A549 (cell line): ENCODE data around the gene FOXB2. TPM values are rescaled to one million over a fixed set of nuclear protein-coding genes. Genes with fewer than 3 reads are reported as not detected.

ENCODE experiments used
- ATAC-seq, 2 experiments: fragments of 200-7000 bp in 1 of 2; fragments of >200 bp in 1 of 2; cut with Nextera tagmentation in 1 of 2; cut with Tn5 transposase in 1 of 2; 3 replicates each; pipeline versions ENCODE4 v1.8.0 to v1.9.1; 2018 to 2020; ENCODE audit warnings: mild to moderate bottlenecking in 1 of 2, moderate library complexity in 1 of 2
- CTCF ChIA-PET: fragments of 300-600 bp; sonication (Branson Sonifier 250); formaldehyde crosslinking; extraction: SDS; loops from one replicate; lab custom pipeline; 2021; ENCODE audit warnings: antibody characterized with exemption, inconsistent platforms; lab: Yijun Ruan, JAX
- POLR2A ChIA-PET: fragments of 350-600 bp; formaldehyde crosslinking; extraction: SDS; loops from one replicate; lab custom pipeline; 2021; ENCODE audit warnings: antibody characterized with exemption, inconsistent platforms; lab: Yijun Ruan, JAX
- DNase-seq, 2 experiments: peaks; one replicate each; pipeline versions ENCODE4 v3.0.0 to v3.0.0-alpha.2; 2011 to 2016; ENCODE audit warnings: low read depth in 1 of 2, low spot score in 1 of 2
- FAIRE-seq: peaks from 2 replicates; lab custom pipeline; 2011; peaks lifted over from hg19 to GRCh38; lab: Jason Lieb, UNC
- H3K27ac ChIP-seq, 2 experiments: fragments of >200 bp; sonication (Bioruptor Twin); formaldehyde crosslinking; 3 replicates each; pipeline ENCODE4 v1.5.1; 2016 to 2017
- H3K4me1 ChIP-seq: fragments of >200 bp; sonication (Bioruptor Twin); formaldehyde crosslinking; 3 replicates; pipeline ENCODE4 v1.6.1; 2016
- H3K4me2 ChIP-seq: fragments of >200 bp; sonication (Bioruptor Twin); formaldehyde crosslinking; 3 replicates; pipeline ENCODE4 v1.6.1; 2016
- H3K4me3 ChIP-seq: fragments of >200 bp; sonication (Bioruptor Twin); formaldehyde crosslinking; 3 replicates; pipeline ENCODE4 v1.5.1; 2016
- H3K9me3 ChIP-seq: fragments of >200 bp; sonication (Bioruptor Twin); formaldehyde crosslinking; 3 replicates; pipeline ENCODE4 v1.6.1; 2016
- ATOH8 ChIP-seq: fragments of 250-450 bp; sonication (Bioruptor Pico); IDR thresholded peaks from 2 replicates; pipeline ENCODE4 v1.5.0; 2020; ENCODE audit warnings: low read depth, mild to moderate bottlenecking, moderate library complexity
- BHLHE40 ChIP-seq: IDR thresholded peaks from 2 replicates; pipeline ENCODE4 v1.6.1; 2012; ENCODE audit warnings: low read depth, low read length, inconsistent platforms
- CBX2 ChIP-seq: fragments of 200-600 bp; sonication (generic); IDR thresholded peaks from 2 replicates; pipeline ENCODE4 v1.6.1; 2016; ENCODE audit warnings: low read depth, mild to moderate bottlenecking, borderline replicate concordance
- CBX8 ChIP-seq: fragments of 200-600 bp; sonication (generic); IDR thresholded peaks from 2 replicates; pipeline ENCODE4 v1.6.1; 2016
- CHD4 ChIP-seq: fragments of 200-600 bp; sonication (generic); IDR thresholded peaks from 2 replicates; pipeline ENCODE4 v1.6.1; 2016; ENCODE audit warnings: antibody characterized with exemption, mild to moderate bottlenecking, borderline replicate concordance
- EHF ChIP-seq: fragments of 250-450 bp; sonication (Bioruptor Pico); IDR thresholded peaks from 2 replicates; pipeline ENCODE4 v1.5.0; 2020; ENCODE audit warnings: mild to moderate bottlenecking
- ELK1 ChIP-seq: fragments of 150-350 bp; IDR thresholded peaks from 2 replicates; pipeline ENCODE4 v1.6.1; 2014; ENCODE audit warnings: low read depth, mild to moderate bottlenecking, low read length
- ESRRA ChIP-seq: fragments of 150-350 bp; IDR thresholded peaks from 2 replicates; pipeline ENCODE4 v1.6.1; 2014; ENCODE audit warnings: mild to moderate bottlenecking, low read length, borderline replicate concordance
- FOSL2 ChIP-seq, 2 experiments: fragments of 450-650 bp in 1 of 2; fragments of >200 bp in 1 of 2; sonication (Bioruptor Twin) in 1 of 2; formaldehyde crosslinking; IDR thresholded peaks; 2 replicates each; pipeline versions ENCODE4 v1.5.0 to v1.6.1; 2016 to 2020; ENCODE audit warnings: mild to moderate bottlenecking in 1 of 2, moderate library complexity in 1 of 2
- GATA3 ChIP-seq: IDR thresholded peaks from 2 replicates; pipeline ENCODE4 v1.6.1; 2012; ENCODE audit warnings: borderline replicate concordance
- HES2 ChIP-seq: fragments of >200 bp; sonication (Bioruptor Twin); formaldehyde crosslinking; IDR thresholded peaks from 2 replicates; pipeline ENCODE4 v1.6.1; 2016
- HOXB13 ChIP-seq: fragments of 250-450 bp; sonication (Bioruptor Pico); IDR thresholded peaks from 2 replicates; pipeline ENCODE4 v1.5.0; 2020; ENCODE audit warnings: low read depth, mild to moderate bottlenecking, moderate library complexity
- KDM1A ChIP-seq: fragments of 200-600 bp; sonication (generic); IDR thresholded peaks from 2 replicates; pipeline ENCODE4 v1.6.1; 2016; ENCODE audit warnings: low read depth, mild to moderate bottlenecking
- MAZ ChIP-seq: fragments of 150-350 bp; IDR thresholded peaks from 2 replicates; pipeline ENCODE4 v1.6.1; 2014; ENCODE audit warnings: antibody characterized with exemption, low read depth, low read length, borderline replicate concordance
- NPAS2 ChIP-seq: fragments of 250-450 bp; sonication (Bioruptor Pico); IDR thresholded peaks from 2 replicates; pipeline ENCODE4 v1.8.0; 2022; ENCODE audit warnings: mild to moderate bottlenecking, moderate library complexity, borderline replicate concordance
- NR3C1 ChIP-seq: fragments of >200 bp; sonication (Bioruptor Twin); formaldehyde crosslinking; IDR thresholded peaks from 3 replicates; pipeline ENCODE4 v1.6.1; 2017
- RAD21 ChIP-seq, 2 experiments: fragments of >200 bp in 1 of 2; sonication (Bioruptor Twin) in 1 of 2; formaldehyde crosslinking in 1 of 2; IDR thresholded peaks in 1 of 2; conservative IDR thresholded peaks in 1 of 2; 2 replicates in 1 of 2; 3 replicates in 1 of 2; pipeline ENCODE4 v1.6.1; 2012 to 2018; ENCODE audit warnings: inconsistent platforms in 1 of 2
- RARB ChIP-seq: fragments of 250-450 bp; sonication (Bioruptor Pico); IDR thresholded peaks from 2 replicates; pipeline ENCODE4 v1.8.0; 2021; ENCODE audit warnings: mild to moderate bottlenecking, moderate library complexity
- RCOR1 ChIP-seq: fragments of 150-350 bp; IDR thresholded peaks from 2 replicates; pipeline ENCODE4 v1.6.1; 2014; ENCODE audit warnings: antibody characterized with exemption, low read length, low read depth
- ZSCAN20 ChIP-seq: fragments of 250-450 bp; sonication (Bioruptor Pico); IDR thresholded peaks from 2 replicates; pipeline ENCODE4 v1.8.0; 2022; ENCODE audit warnings: mild to moderate bottlenecking, moderate library complexity
- WGBS: methylation state at CpG from one replicate; pipeline ENCODE4 v1.1.6; 2017; ENCODE audit errors: missing lambda C conversion rate; 5-methylcytosine and 5-hydroxymethylcytosine counted together
- polyA plus RNA-seq, 4 experiments: library from polyadenylated mRNA; depleted of rRNA in 3 of 4; stranded (reverse); fragments of >200 nt; fragmentation: RNase III in 1 of 4; extraction: RNeasy Plus Mini Kit Qiagen cat#74134 plus additional on column Dnase treatment in 1 of 4; gene quantifications; 2 replicates in 3 of 4; 3 replicates in 1 of 4; pipeline ENCODE4 v1.2.3, GENCODE V29; 2011 to 2017
- TF ChIP-seq, protein P1 (sequence below): fragments of 450-650 bp; IDR thresholded peaks from 2 replicates; pipeline ENCODE4 v1.6.1; 2014; ENCODE audit warnings: antibody characterized with exemption
- TF ChIP-seq, protein P2 (sequence below): IDR thresholded peaks from 2 replicates; pipeline ENCODE4 v1.6.1; 2012
- TF ChIP-seq, protein P3 (sequence below): fragments of 250-450 bp; sonication (Bioruptor Pico); IDR thresholded peaks from 2 replicates; pipeline ENCODE4 v1.5.0; 2021; ENCODE audit warnings: mild to moderate bottlenecking, moderate library complexity, borderline replicate concordance
- TF ChIP-seq, protein P4 (sequence below): fragments of >200 bp; sonication (Bioruptor Twin); formaldehyde crosslinking; IDR thresholded peaks from 3 replicates; pipeline ENCODE4 v1.5.1; 2016
- TF ChIP-seq, protein P5 (sequence below): fragments of >200 bp; sonication (Bioruptor Twin); formaldehyde crosslinking; IDR thresholded peaks from 3 replicates; pipeline ENCODE4 v1.6.1; 2016

Gene FOXB2
- polyA plus RNA-seq, 2 of the 4 experiments (the other 2 are of a cell fraction): not detected

- no peak overlapping the region for H3K4me2 ChIP-seq
- POLR2A ChIA-PET: no interaction called here
- ATAC-seq: no peak
These were observed 4.3 kb downstream of the FOXB2 start for GRCh38 chr9:77023726-77024125.

GRCh38 chr9:77024776-77025545, 5.5 kb downstream of the FOXB2 start:
- H3K4me2 ChIP-seq: no peak overlapping the region
- H3K4me1 ChIP-seq: peaks cover 9% of the 10 kb centered on the region; the same call in 1 of the 3 replicates
- H3K27ac ChIP-seq: no peak overlapping the region
- no peaks in the 10 kb centered on the region for H3K9me3 ChIP-seq
- ATAC-seq (no peak), DNase-seq (no peak), FAIRE-seq (no peak)
- H3K4me3 ChIP-seq: no peak overlapping the region
- WGBS: 54% methylated on average over 3 of the region's 3 CpGs
- no peak for TF ChIP-seq ZSCAN20 (CRISPR knock-in tag)
- TF ChIP-seq, protein P1, sequence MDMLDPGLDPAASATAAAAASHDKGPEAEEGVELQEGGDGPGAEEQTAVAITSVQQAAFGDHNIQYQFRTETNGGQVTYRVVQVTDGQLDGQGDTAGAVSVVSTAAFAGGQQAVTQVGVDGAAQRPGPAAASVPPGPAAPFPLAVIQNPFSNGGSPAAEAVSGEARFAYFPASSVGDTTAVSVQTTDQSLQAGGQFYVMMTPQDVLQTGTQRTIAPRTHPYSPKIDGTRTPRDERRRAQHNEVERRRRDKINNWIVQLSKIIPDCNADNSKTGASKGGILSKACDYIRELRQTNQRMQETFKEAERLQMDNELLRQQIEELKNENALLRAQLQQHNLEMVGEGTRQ: no peak
- TF ChIP-seq, protein P2, sequence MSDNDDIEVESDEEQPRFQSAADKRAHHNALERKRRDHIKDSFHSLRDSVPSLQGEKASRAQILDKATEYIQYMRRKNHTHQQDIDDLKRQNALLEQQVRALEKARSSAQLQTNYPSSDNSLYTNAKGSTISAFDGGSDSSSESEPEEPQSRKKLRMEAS: no peak
- no peak for TF ChIP-seq FOSL2 (IDR thresholded peaks at IDR 0.05)
- no peak for TF ChIP-seq FOSL2 (CRISPR knock-in tag; IDR thresholded peaks at IDR 0.05)
- TF ChIP-seq, protein P3, sequence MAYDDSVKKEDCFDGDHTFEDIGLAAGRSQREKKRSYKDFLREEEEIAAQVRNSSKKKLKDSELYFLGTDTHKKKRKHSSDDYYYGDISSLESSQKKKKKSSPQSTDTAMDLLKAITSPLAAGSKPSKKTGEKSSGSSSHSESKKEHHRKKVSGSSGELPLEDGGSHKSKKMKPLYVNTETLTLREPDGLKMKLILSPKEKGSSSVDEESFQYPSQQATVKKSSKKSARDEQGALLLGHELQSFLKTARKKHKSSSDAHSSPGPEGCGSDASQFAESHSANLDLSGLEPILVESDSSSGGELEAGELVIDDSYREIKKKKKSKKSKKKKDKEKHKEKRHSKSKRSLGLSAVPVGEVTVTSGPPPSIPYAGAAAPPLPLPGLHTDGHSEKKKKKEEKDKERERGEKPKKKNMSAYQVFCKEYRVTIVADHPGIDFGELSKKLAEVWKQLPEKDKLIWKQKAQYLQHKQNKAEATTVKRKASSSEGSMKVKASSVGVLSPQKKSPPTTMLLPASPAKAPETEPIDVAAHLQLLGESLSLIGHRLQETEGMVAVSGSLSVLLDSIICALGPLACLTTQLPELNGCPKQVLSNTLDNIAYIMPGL (CRISPR knock-in tag): no peak
- TF ChIP-seq, protein P4, sequence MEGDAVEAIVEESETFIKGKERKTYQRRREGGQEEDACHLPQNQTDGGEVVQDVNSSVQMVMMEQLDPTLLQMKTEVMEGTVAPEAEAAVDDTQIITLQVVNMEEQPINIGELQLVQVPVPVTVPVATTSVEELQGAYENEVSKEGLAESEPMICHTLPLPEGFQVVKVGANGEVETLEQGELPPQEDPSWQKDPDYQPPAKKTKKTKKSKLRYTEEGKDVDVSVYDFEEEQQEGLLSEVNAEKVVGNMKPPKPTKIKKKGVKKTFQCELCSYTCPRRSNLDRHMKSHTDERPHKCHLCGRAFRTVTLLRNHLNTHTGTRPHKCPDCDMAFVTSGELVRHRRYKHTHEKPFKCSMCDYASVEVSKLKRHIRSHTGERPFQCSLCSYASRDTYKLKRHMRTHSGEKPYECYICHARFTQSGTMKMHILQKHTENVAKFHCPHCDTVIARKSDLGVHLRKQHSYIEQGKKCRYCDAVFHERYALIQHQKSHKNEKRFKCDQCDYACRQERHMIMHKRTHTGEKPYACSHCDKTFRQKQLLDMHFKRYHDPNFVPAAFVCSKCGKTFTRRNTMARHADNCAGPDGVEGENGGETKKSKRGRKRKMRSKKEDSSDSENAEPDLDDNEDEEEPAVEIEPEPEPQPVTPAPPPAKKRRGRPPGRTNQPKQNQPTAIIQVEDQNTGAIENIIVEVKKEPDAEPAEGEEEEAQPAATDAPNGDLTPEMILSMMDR: no peak
- no peak for TF ChIP-seq MAZ
- no peak for TF ChIP-seq EHF (CRISPR knock-in tag)
- no peak for TF ChIP-seq CBX2
- no peak for TF ChIP-seq RAD21 (conservative IDR thresholded peaks at IDR 0.05 in 1 of 2, IDR thresholded peaks at IDR 0.05 in 1 of 2)
- TF ChIP-seq CHD4: no peak
- no peak for TF ChIP-seq NPAS2
- no peak for TF ChIP-seq NR3C1
- TF ChIP-seq, protein P5, sequence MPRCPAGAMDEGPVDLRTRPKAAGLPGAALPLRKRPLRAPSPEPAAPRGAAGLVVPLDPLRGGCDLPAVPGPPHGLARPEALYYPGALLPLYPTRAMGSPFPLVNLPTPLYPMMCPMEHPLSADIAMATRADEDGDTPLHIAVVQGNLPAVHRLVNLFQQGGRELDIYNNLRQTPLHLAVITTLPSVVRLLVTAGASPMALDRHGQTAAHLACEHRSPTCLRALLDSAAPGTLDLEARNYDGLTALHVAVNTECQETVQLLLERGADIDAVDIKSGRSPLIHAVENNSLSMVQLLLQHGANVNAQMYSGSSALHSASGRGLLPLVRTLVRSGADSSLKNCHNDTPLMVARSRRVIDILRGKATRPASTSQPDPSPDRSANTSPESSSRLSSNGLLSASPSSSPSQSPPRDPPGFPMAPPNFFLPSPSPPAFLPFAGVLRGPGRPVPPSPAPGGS: no peak
- TF ChIP-seq HOXB13 (CRISPR knock-in tag): no peak
- no peak for TF ChIP-seq CBX8
- no peak for TF ChIP-seq HES2
- TF ChIP-seq, all 56 proteins: peak for 0
- ChIA-PET CTCF (interaction anchor here (3.6 kb wide), 1 partner anchor 10 kb away, joined by 19 read pairs; no protein-coding TSS in a partner anchor), POLR2A (no interaction called here)

More at GRCh38 chr9:77023726-77024125, 4.3 kb downstream of the FOXB2 start:
- Histone ChIP-seq H3K4me1 (peaks cover 18% of the 10 kb centered on the region; the same call in 1 of the 3 replicates), H3K9me3 (no peaks in the 10 kb centered on the region), H3K27ac (no peak overlapping the region), H3K4me3 (no peak overlapping the region)
- FAIRE-seq (no peak), DNase-seq (no peak)
- CTCF ChIA-PET: interaction anchor here (0.6 to 3.6 kb wide), 2 partner anchors 9 to 1117 kb away, joined by 3 to 19 read pairs; no protein-coding TSS in a partner anchor
- 64% methylated on average over 10 of the region's 10 CpGs for WGBS
- TF ChIP-seq ATOH8 (no peak), HOXB13 (CRISPR knock-in tag) (no peak), BHLHE40 (no peak), ELK1 (no peak), RARB (CRISPR knock-in tag) (no peak), RCOR1 (no peak), KDM1A (no peak), ESRRA (no peak), GATA3 (no peak), EHF (CRISPR knock-in tag) (no peak)
- TF ChIP-seq, protein P2: no peak
